Upper lobe of right lung (tissue), 1 donor: ENCODE measurements around the gene OTOG. TPM values are rescaled to one million over a fixed set of nuclear protein-coding genes. Genes with fewer than 3 reads are reported as not detected.

Experiments
- ATAC-seq: fragments of 200-7000 bp; cut with Tn5 transposase; one replicate; pipeline ENCODE4 v1.9.1; 2020; ENCODE audit warnings: mild to moderate bottlenecking, moderate library complexity
- DNase-seq: peaks from one replicate; pipeline ENCODE4 v3.0.0-alpha.2; 2020
- H3K27ac ChIP-seq: fragments of 200-600 bp; one replicate; pipeline ENCODE4 v1.8.0; 2022
- H3K27me3 ChIP-seq: fragments of 200-600 bp; one replicate; pipeline ENCODE4 v1.8.0; 2022; ENCODE audit warnings: mild to moderate bottlenecking
- H3K36me3 ChIP-seq: fragments of 200-600 bp; one replicate; pipeline ENCODE4 v1.8.0; 2022
- H3K4me1 ChIP-seq: fragments of 200-600 bp; one replicate; pipeline ENCODE4 v1.8.0; 2022
- H3K4me3 ChIP-seq: fragments of 200-600 bp; one replicate; pipeline ENCODE4 v1.8.0; 2022; ENCODE audit warnings: mild to moderate bottlenecking
- H3K9me3 ChIP-seq: fragments of 200-600 bp; one replicate; pipeline ENCODE4 v1.8.0; 2022
- CTCF ChIP-seq: fragments of 200-600 bp; IDR thresholded peaks from one replicate; pipeline ENCODE4 v1.8.0; 2022; ENCODE audit warnings: antibody characterized with exemption
- intact Hi-C: fragments of 100-400 bp; cut with DNase I; formaldehyde crosslinking; loops from one replicate; pipeline ENCODE4 v1.11.0; 2022
- total RNA-seq: library from RNA; stranded (reverse); fragmentation: NEBNext Ultra II Directional; extraction: Animal tissue kit (Norgen Biotek cat#: 25700); gene quantifications from one replicate; pipeline ENCODE4 v1.2.1, GENCODE V29; 2021
- donor health status: DM: no; HTN: yes; CAD: no; lungs with severe emphysema.

Gene OTOG
- total RNA-seq, 1 donor from 2014 or later: not detected

GRCh38 chr11:17556999-17557398, 9.9 kb downstream of the OTOG start:
- Histone ChIP-seq H3K4me1 (no peaks in the 10 kb centered on the region), H3K36me3 (no peaks in the 10 kb centered on the region), H3K9me3 (no peaks in the 10 kb centered on the region), H3K27me3 (no peaks in the 10 kb centered on the region), H3K4me3 (no peak overlapping the region), H3K27ac (no peak overlapping the region)
- intact Hi-C loops: no loop called here
- DNase-seq: no peak
- ATAC-seq: no peak
- no peak for TF ChIP-seq CTCF

- intact Hi-C loops: no loop called here
- no peak for ATAC-seq
- Histone ChIP-seq H3K36me3 (no peaks in the 10 kb centered on the region), H3K9me3 (no peaks in the 10 kb centered on the region), H3K27me3 (no peaks in the 10 kb centered on the region), H3K4me3 (no peak overlapping the region), H3K4me1 (no peaks in the 10 kb centered on the region), H3K27ac (no peak overlapping the region)
- DNase-seq: no peak
- no peak for TF ChIP-seq CTCF
These were observed 11.1 kb downstream of the OTOG start for GRCh38 chr11:17558025-17558780.

- intact Hi-C loops: no loop called here
- Histone ChIP-seq H3K36me3 (no peaks in the 10 kb centered on the region), H3K4me1 (no peaks in the 10 kb centered on the region), H3K4me3 (no peak overlapping the region), H3K27me3 (no peaks in the 10 kb centered on the region), H3K27ac (no peak overlapping the region), H3K9me3 (no peaks in the 10 kb centered on the region)
- no peak for ATAC-seq
- no peak for DNase-seq
- no peak for TF ChIP-seq CTCF
These were observed 11.9 kb downstream of the OTOG start for GRCh38 chr11:17558916-17559315.

- ATAC-seq (no peak), DNase-seq (no peak)
- Histone ChIP-seq H3K36me3 (no peaks in the 10 kb centered on the region), H3K9me3 (no peaks in the 10 kb centered on the region), H3K27me3 (no peaks in the 10 kb centered on the region), H3K4me3 (no peak overlapping the region), H3K4me1 (no peaks in the 10 kb centered on the region), H3K27ac (no peak overlapping the region)
- intact Hi-C loops: no loop called here
- no peak for TF ChIP-seq CTCF
These were observed 12.5 kb downstream of the OTOG start for GRCh38 chr11:17559341-17560087.

- ATAC-seq (no peak), DNase-seq (no peak)
- no peak for TF ChIP-seq CTCF
These were observed 13.4 kb downstream of the OTOG start for GRCh38 chr11:17560281-17561110.

More at GRCh38 chr11:17560281-17561110, 13.4 kb downstream of the OTOG start:
- H3K4me3 ChIP-seq: no peak overlapping the region
- no peaks in the 10 kb centered on the region for H3K9me3 ChIP-seq
- H3K36me3 ChIP-seq: no peaks in the 10 kb centered on the region
- intact Hi-C loops: no loop called here
- no peaks in the 10 kb centered on the region for H3K27me3 ChIP-seq
- H3K4me1 ChIP-seq: no peaks in the 10 kb centered on the region
- H3K27ac ChIP-seq: no peak overlapping the region
